ENCODE data around the gene MAMSTR.

MAMSTR gene

DNA sequence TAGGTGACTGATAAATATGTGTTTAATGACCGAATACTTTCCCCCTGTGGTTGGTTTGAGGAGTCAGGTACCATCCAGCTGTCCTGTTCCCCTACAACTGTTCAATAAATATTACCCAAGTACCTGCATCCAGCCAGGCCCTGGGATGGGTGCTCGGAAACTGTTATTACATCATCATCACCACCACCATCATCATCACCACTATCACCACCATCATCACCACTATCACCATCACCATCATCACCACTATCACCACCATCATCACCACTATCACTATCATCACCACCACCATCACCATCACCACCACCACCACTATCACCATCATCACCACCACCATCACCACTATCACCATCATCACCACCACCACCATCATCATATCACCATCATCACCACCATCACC lies 50.8 kb downstream of the MAMSTR start:
- no peak for DNase-seq

DNA sequence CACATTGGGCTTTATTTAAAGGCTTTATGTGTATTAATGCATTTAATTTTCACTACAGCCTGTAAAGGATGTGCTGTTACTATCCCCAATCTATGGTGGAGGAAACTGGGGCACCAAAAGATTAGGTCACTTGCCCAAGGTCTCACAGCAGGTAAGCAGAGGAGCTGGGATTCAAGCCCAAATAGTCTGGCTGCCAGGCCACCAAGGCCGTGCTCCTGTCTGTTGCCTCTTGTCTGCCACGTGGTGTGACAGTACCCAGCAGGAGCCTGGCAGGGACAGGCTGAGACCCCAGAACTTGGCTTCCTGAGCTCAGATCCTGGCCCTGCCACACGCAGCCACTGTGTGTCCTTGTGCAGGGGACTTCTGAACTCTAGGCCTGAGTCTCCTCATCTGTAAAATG lies 51.2 kb downstream of the MAMSTR start:
- DNase-seq: no peak

DNA sequence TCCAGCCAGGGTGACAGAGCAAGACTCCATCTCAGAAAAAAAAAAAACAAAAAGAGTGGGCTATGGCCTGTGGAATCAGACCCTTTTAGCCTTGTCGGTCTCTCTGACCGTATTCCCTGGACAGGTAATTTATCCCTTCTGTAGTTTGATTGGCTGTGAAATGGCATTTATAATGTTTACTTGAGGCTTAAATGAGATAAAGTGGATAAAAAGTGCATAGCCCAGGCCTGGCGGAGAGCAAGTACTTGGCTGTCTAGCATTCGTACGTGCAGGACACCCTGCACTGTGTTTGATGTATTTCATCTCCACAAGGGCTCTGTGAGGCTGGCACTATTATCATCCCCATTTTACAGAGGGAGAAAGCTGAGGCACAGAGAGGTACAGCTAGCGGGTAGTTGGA lies 53.7 kb downstream of the MAMSTR start:
- DNase-seq: no peak

DNA sequence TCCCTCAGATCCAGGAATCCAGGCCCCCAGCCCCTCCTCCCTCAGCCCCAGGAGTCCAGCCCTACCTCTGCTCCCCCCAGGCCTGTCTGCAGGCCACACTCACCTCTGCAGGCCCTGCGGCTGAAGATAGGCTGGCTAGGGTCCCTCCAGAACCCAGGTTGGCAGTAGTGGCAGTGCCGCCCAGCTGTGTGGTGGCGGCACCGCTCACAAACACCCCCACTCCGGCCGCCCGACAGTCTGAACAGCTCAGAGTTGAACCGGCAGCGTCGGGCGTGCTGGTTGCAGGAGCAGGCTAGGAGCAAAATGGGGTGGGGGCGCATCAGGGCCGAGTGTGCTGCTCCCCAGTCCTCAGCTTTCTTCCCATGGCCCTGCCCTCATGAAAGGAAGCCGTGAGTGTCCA lies 55.0 kb downstream of the MAMSTR start:
- DNase-seq: no peak

DNA sequence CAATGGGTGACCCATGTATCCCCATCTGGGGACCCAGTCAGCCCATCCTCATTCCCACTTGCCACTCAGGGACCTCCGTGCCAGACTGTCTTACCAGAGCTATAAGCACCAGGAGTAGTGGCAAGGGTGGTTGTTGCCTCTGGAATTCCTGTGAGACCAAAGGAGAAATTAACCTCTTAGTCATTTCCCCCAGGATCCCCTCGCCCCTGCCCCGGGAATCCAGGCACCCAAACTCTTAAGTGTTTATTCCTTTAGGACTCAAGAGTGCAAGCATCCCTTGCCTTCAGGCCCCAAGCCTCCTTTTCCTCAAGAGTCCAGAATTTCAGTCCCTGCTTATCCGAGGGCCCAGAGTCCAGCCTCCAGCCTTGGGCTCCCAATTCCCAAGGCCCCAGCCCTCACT lies 55.9 kb downstream of the MAMSTR start:
- no peak for DNase-seq

Measured in nucleus accumbens (tissue), 56 donors.